Subcutaneous adipose tissue (tissue), 4 donors: ENCODE measurements around the gene ASGR1. TPM values are rescaled to one million over a fixed set of nuclear protein-coding genes. Genes with fewer than 3 reads are reported as not detected.

Source experiments
- total RNA-seq, 4 donors: library from RNA; depleted of rRNA; stranded (reverse); fragments of >200 nt; gene quantifications; one replicate each; pipeline ENCODE4 v1.1.0, GENCODE V29; 2016
- TF ChIP-seq, protein P1 (sequence below): fragments of 450-650 bp; IDR thresholded peaks from one replicate; pipeline ENCODE4 v1.5.1; 2016; ENCODE audit warnings: low read depth, mild to moderate bottlenecking, control low read depth, antibody characterized with exemption, moderate library complexity

Gene ASGR1
- total RNA-seq, 4 donors from 2014 or later = 2.4 to 5.9 (median 3.8) TPM

DNA sequence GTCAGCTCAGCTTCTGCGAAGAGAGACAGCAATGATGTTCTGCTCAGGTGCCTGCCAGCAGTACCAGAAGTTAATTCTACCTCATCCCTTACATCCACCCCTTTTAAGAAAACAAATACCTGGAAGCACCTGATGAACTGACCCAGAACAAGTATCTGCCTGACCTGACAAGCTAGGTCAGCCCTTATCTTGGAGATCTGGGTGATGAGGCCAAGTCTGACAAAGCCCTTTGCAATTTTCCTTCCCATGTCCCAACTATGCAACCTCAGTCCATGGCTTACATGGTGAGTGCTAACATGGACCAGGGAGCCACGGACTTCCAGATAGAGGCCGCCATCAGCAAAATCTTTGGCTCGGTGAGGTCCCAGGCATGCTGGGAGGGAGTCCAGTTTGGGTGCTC lies 44.2 kb upstream of the ASGR1 start:
- TF ChIP-seq, protein P1, sequence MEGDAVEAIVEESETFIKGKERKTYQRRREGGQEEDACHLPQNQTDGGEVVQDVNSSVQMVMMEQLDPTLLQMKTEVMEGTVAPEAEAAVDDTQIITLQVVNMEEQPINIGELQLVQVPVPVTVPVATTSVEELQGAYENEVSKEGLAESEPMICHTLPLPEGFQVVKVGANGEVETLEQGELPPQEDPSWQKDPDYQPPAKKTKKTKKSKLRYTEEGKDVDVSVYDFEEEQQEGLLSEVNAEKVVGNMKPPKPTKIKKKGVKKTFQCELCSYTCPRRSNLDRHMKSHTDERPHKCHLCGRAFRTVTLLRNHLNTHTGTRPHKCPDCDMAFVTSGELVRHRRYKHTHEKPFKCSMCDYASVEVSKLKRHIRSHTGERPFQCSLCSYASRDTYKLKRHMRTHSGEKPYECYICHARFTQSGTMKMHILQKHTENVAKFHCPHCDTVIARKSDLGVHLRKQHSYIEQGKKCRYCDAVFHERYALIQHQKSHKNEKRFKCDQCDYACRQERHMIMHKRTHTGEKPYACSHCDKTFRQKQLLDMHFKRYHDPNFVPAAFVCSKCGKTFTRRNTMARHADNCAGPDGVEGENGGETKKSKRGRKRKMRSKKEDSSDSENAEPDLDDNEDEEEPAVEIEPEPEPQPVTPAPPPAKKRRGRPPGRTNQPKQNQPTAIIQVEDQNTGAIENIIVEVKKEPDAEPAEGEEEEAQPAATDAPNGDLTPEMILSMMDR = no peak

- TF ChIP-seq, protein P1 = no peak
These were observed 43.8 kb upstream of the ASGR1 start for GRCh38 chr17:7222972-7223292.

GRCh38 chr17:7222093-7222971 lies 43.2 kb upstream of the ASGR1 start:
- TF ChIP-seq, protein P1 = no peak

GRCh38 chr17:7221278-7222092 lies 42.3 kb upstream of the ASGR1 start:
- TF ChIP-seq, protein P1 = no peak

- TF ChIP-seq, protein P1 = no peak
These were observed 41.6 kb upstream of the ASGR1 start for GRCh38 chr17:7220593-7221277.

- TF ChIP-seq, protein P1 = no peak
These were observed 40.8 kb upstream of the ASGR1 start, which contains the start of the genes ACADVL and DLG4 for GRCh38 chr17:7219812-7220592. Gene ACADVL (plus strand): TSS chr17:7219938. CDS start chr17:7219985, 47 bp downstream. Gene DLG4 (minus strand): TSS chr17:7219836.
